NT2/D1 (cell line): ENCODE measurements around the gene TPM2.

Experiments
- SUZ12 ChIP-seq: IDR thresholded peaks from 2 replicates; pipeline ENCODE4 v1.6.1; 2011; ENCODE audit not compliant: insufficient read length, insufficient read depth; ENCODE audit errors: extremely low read depth
- ZNF274 ChIP-seq: IDR thresholded peaks from 2 replicates; pipeline ENCODE4 v1.6.1; 2011; ENCODE audit warnings: mild to moderate bottlenecking, low read depth, low read length

- TF ChIP-seq ZNF274: no peak
- TF ChIP-seq SUZ12: no peak
Measured at GRCh38 chr9:35738924-35739323, 49.2 kb upstream of the TPM2 start.
